ENCODE results near the gene KLRC3.

DNA sequence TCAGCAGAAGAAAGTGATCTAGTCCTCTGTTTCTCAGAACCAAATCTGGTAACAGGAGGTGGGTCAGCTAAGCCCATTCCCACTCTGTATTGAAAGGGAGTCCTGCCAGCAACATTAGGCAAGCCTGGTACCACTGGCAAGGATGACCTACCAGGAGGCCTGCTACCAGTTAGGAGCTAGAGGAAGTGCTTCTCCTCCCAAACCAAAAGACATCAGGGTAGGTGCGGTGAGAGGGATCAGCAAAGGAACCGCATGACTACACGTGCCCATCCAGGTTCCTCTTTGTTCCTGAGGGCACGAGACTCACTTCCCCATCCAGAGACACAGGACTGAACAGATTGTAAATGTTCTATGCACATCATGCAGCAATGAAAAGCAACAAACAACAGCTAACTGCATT lies 13.7 kb downstream of the KLRC3 start:
- TF ChIP-seq, protein P1, sequence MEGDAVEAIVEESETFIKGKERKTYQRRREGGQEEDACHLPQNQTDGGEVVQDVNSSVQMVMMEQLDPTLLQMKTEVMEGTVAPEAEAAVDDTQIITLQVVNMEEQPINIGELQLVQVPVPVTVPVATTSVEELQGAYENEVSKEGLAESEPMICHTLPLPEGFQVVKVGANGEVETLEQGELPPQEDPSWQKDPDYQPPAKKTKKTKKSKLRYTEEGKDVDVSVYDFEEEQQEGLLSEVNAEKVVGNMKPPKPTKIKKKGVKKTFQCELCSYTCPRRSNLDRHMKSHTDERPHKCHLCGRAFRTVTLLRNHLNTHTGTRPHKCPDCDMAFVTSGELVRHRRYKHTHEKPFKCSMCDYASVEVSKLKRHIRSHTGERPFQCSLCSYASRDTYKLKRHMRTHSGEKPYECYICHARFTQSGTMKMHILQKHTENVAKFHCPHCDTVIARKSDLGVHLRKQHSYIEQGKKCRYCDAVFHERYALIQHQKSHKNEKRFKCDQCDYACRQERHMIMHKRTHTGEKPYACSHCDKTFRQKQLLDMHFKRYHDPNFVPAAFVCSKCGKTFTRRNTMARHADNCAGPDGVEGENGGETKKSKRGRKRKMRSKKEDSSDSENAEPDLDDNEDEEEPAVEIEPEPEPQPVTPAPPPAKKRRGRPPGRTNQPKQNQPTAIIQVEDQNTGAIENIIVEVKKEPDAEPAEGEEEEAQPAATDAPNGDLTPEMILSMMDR (IDR thresholded peaks at IDR 0.05 in 8 of 11, conservative IDR thresholded peaks at IDR 0.05 in 3 of 11) = no peak
- TF ChIP-seq POLR2AphosphoS5 (IDR thresholded peaks at IDR 0.05) = peak in 1 of 3 donors; percentile 13

Measured in spleen (tissue), 7 donors.